HG03066 (cell line): ENCODE results near the gene DPP4.
"Not testable (repeated sequence)": the region's sequence is repeated elsewhere in the genome, so short reads cannot be mapped to it uniquely, and the experiment has no call there.

Experiments
- ATAC-seq: cut with Tn5 transposase; IDR thresholded peaks from one replicate; pipeline ENCODE4 v1.9.1; 2021; ENCODE audit warnings: low read depth; ENCODE audit not compliant: unreplicated experiment

The DPP4 gene

GRCh38 chr2:162060532-162060931, 13.5 kb downstream of the DPP4 start:
- no peak for ATAC-seq

- peak; percentile 86 for ATAC-seq
Observed at GRCh38 chr2:162058973-162059668, 14.9 kb downstream of the DPP4 start.

- ATAC-seq, result no peak
Observed at GRCh38 chr2:162057426-162057825, 16.6 kb downstream of the DPP4 start.

- no peak for ATAC-seq
Observed at GRCh38 chr2:162056796-162057399, 17.1 kb downstream of the DPP4 start.

GRCh38 chr2:162053808-162054155, 20.2 kb downstream of the DPP4 start:
- no peak for ATAC-seq

GRCh38 chr2:162053066-162053807, 20.8 kb downstream of the DPP4 start:
- ATAC-seq, result no peak

GRCh38 chr2:162050513-162050961, 23.5 kb downstream of the DPP4 start:
- ATAC-seq, result no peak

- ATAC-seq, result not testable (repeated sequence)
Observed at GRCh38 chr2:162049089-162049488, 24.9 kb downstream of the DPP4 start.

- no peak for ATAC-seq
Observed at GRCh38 chr2:162044586-162044985, 29.4 kb downstream of the DPP4 start.

- no peak for ATAC-seq
Observed at GRCh38 chr2:162043132-162043531, 30.9 kb downstream of the DPP4 start.

GRCh38 chr2:162041485-162041884, 32.5 kb downstream of the DPP4 start:
- no peak for ATAC-seq

- ATAC-seq, result no peak
Observed at GRCh38 chr2:162038725-162039124, 35.3 kb downstream of the DPP4 start.

GRCh38 chr2:162037886-162038285, 36.1 kb downstream of the DPP4 start:
- ATAC-seq, result no peak

GRCh38 chr2:162037028-162037795, 36.8 kb downstream of the DPP4 start:
- no peak for ATAC-seq

- ATAC-seq, result no peak
Observed at GRCh38 chr2:162035981-162036380, 38.0 kb downstream of the DPP4 start.

- no peak for ATAC-seq
Observed at GRCh38 chr2:162030363-162031190, 43.4 kb downstream of the DPP4 start.

- no peak for ATAC-seq
Observed at GRCh38 chr2:162029287-162029901, 44.6 kb downstream of the DPP4 start.

GRCh38 chr2:162028511-162028910, 45.5 kb downstream of the DPP4 start:
- no peak for ATAC-seq

GRCh38 chr2:162025121-162025911, 48.7 kb downstream of the DPP4 start:
- ATAC-seq, result no peak
